PFSK-1 (cell line): Measurements from ENCODE around the gene TAF1B.

Experiments
- FOXP2 ChIP-seq: optimal IDR thresholded peaks from 2 replicates; pipeline ENCODE3; 2011; ENCODE audit warnings: borderline replicate concordance, control low read depth, inconsistent platforms; ENCODE audit not compliant: insufficient read depth; ENCODE audit errors: extremely low read length, extremely low read depth
- POLR2AphosphoS5 ChIP-seq: IDR thresholded peaks from 2 replicates; pipeline ENCODE4 v1.6.1; 2012; ENCODE audit warnings: low read depth, mild to moderate bottlenecking, control low read depth, low read length, moderate library complexity
- REST ChIP-seq, 2 experiments: IDR thresholded peaks; 2 replicates each; pipeline versions ENCODE4 v1.6.1 to v1.8.0; 2011 to 2012; ENCODE audit warnings: low read depth in 2 of 2, low read length in 2 of 2, control low read depth in 1 of 2, inconsistent platforms in 1 of 2, mild to moderate bottlenecking in 1 of 2, moderate library complexity in 1 of 2; ENCODE audit not compliant: insufficient read depth in 1 of 2
- SIN3A ChIP-seq: IDR thresholded peaks from 2 replicates; pipeline ENCODE4 v1.6.1; 2012; ENCODE audit warnings: mild to moderate bottlenecking, low read length, moderate library complexity, borderline replicate concordance; ENCODE audit not compliant: insufficient read depth
- TAF1 ChIP-seq: IDR thresholded peaks from 2 replicates; pipeline ENCODE4 v1.6.1; 2012; ENCODE audit warnings: low read length, control low read depth, borderline replicate concordance; ENCODE audit not compliant: insufficient read depth

TAF1B gene

GRCh38 chr2:9905413-9905812 lies 62.1 kb downstream of the TAF1B start:
- no peak for TF ChIP-seq FOXP2
- TF ChIP-seq POLR2AphosphoS5 = no peak
- no peak for TF ChIP-seq REST (IDR thresholded peaks at IDR 0.05; ENCODE audit: insufficient read depth in 1 of 2, low read depth in 2 of 2, low read length in 2 of 2)
- TF ChIP-seq TAF1 = no peak
- TF ChIP-seq SIN3A = no peak

- TF ChIP-seq TAF1 (no peak), SIN3A (no peak), FOXP2 (no peak), REST (IDR thresholded peaks at IDR 0.05; ENCODE audit: insufficient read depth in 1 of 2, low read depth in 2 of 2, low read length in 2 of 2) (no peak), POLR2AphosphoS5 (no peak)
Measured at GRCh38 chr2:9907402-9907801, 64.1 kb downstream of the TAF1B start.

GRCh38 chr2:9908639-9909038 lies 65.4 kb downstream of the TAF1B start:
- no peak for TF ChIP-seq SIN3A
- no peak for TF ChIP-seq POLR2AphosphoS5
- TF ChIP-seq TAF1 = no peak
- TF ChIP-seq REST (IDR thresholded peaks at IDR 0.05; ENCODE audit: insufficient read depth in 1 of 2, low read depth in 2 of 2, low read length in 2 of 2) = no peak
- no peak for TF ChIP-seq FOXP2

- TF ChIP-seq TAF1 (no peak), REST (IDR thresholded peaks at IDR 0.05; ENCODE audit: insufficient read depth in 1 of 2, low read depth in 2 of 2, low read length in 2 of 2) (no peak), POLR2AphosphoS5 (no peak), FOXP2 (no peak), SIN3A (no peak)
Measured at GRCh38 chr2:9909106-9909505, 65.8 kb downstream of the TAF1B start.

GRCh38 chr2:9910699-9911098 lies 67.4 kb downstream of the TAF1B start:
- TF ChIP-seq SIN3A (no peak), TAF1 (no peak), REST (IDR thresholded peaks at IDR 0.05; ENCODE audit: insufficient read depth in 1 of 2, low read depth in 2 of 2, low read length in 2 of 2) (no peak), FOXP2 (no peak), POLR2AphosphoS5 (no peak)
